Spinal cord (tissue), 10 donors: Measurements from ENCODE around the gene PRDX5. TPM values are rescaled to one million over a fixed set of nuclear protein-coding genes. Genes with fewer than 3 reads are reported as not detected.

ENCODE experiments used
- DNase-seq, 6 donors: peaks; one replicate each; pipeline versions ENCODE4 v3.0.0 to v3.0.0-alpha.2; 2013 to 2015; ENCODE audit warnings: low spot score in 6 of 6, low read depth in 4 of 6
- H3K27ac ChIP-seq: one replicate; pipeline ENCODE4 v1.5.1; 2013; ENCODE audit warnings: low read depth, low read length, control low read depth
- H3K27me3 ChIP-seq: one replicate; pipeline ENCODE4 v1.6.1; 2013; ENCODE audit warnings: low read length; ENCODE audit not compliant: control insufficient read depth, insufficient read depth
- H3K36me3 ChIP-seq: one replicate; pipeline ENCODE4 v1.6.1; 2013; ENCODE audit warnings: low read length; ENCODE audit not compliant: control insufficient read depth, insufficient read depth
- H3K4me1 ChIP-seq: one replicate; pipeline ENCODE4 v1.6.1; 2013; ENCODE audit warnings: low read length; ENCODE audit not compliant: control insufficient read depth, insufficient read depth
- H3K4me3 ChIP-seq: one replicate; pipeline ENCODE4 v1.5.1; 2013; ENCODE audit warnings: low read depth, low read length, control low read depth
- H3K9me3 ChIP-seq: one replicate; pipeline ENCODE4 v1.6.1; 2013; ENCODE audit warnings: low read length; ENCODE audit not compliant: control insufficient read depth, insufficient read depth
- WGBS: methylation state at CpG from one replicate; pipeline ENCODE4 v1.1.5; 2013; ENCODE audit warnings: missing lambda C conversion rate; ENCODE audit not compliant: insufficient coverage; 5-methylcytosine and 5-hydroxymethylcytosine counted together
- polyA plus RNA-seq, 2 donors: library from polyadenylated mRNA; unstranded; fragments of 120-200 nt; gene quantifications; one replicate each; pipeline ENCODE4 v1.2.1, GENCODE V29; 2013; ENCODE audit not compliant: insufficient read length in 2 of 2
- total RNA-seq, 2 donors: library from RNA; depleted of rRNA in 1 of 2; stranded (reverse); fragments of 120-200 nt in 1 of 2; fragments of >200 nt in 1 of 2; gene quantifications; one replicate each; pipeline versions ENCODE4 v1.2.3 to v1.2.4, GENCODE V29; 2013 to 2014
- donor health status: healthy.

PRDX5 gene
- total and polyA plus RNA-seq, 4 donors = 115 to 369 (median 334) TPM

DNA sequence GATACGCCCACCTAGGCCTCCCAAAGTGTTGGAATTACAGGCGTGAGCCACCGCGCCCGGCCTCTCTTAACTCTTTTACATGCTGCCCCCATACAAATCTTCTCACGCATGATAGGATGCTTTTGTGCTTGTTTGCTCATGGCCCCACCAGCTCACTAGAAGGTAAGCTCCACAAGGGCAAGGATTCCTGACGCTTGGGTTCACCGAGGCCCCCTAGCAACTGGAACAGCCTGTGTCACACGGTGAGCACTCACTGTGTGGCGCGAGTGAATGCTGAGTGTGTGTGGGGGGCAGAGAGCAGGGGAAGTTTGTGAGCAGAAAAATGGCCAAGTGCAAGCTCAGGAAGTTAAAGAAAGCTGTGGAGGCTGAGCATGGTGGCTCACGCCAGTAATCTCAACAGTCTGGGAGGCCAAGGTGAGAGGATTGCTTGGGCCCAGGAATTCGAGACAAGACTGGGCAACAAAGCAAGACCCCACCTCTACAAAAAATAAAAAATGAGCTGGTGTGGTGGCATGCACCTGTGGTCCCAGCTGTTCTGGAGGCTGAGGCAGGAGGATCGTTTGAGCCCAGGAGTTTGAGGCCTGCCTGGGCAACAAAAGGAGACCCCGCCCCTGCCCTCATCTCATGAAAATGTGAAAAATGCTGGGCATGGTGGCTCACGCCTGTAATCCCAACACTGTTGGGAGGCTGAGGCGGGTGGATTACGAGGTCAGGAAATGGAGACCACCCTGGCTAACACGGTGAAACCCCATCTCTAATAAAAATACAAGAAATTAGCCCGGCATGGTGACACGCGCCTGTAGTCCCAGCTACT, 35.8 kb upstream of the PRDX5 start:
- H3K27ac ChIP-seq = no peak overlapping the region
- no peaks in the 10 kb centered on the region for H3K9me3 ChIP-seq
- H3K27me3 ChIP-seq = no peaks in the 10 kb centered on the region
- WGBS = 97% methylated on average over 15 of the region's 22 CpGs
- DNase-seq = no peak
- H3K4me1 ChIP-seq = peaks cover 28% of the 10 kb centered on the region
- no peak overlapping the region for H3K4me3 ChIP-seq
- H3K36me3 ChIP-seq = peaks cover 60% of the 10 kb centered on the region

DNA sequence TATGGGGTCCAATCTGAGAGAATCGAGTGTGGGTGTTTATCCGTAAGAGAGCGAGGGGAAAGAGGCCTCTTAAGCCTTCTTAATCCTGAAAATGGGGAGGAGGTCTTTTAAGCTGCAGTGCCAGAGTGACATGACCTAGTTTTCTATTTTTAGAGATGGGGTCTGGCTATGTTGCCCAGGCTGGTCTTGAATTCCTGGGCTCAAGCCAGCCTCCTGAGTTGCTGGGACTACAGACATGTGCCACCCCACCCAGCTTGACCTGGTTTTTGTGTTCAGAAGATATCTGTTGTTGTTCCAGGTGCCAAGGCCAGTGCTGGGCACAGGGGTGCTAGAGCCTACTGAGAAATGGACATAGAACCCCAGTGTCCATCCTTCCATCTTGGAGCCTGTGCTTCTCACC, 34.8 kb upstream of the PRDX5 start:
- Histone ChIP-seq H3K4me3 (no peak overlapping the region), H3K9me3 (no peaks in the 10 kb centered on the region), H3K4me1 (peaks cover 37% of the 10 kb centered on the region), H3K27ac (no peak overlapping the region), H3K36me3 (peaks cover 62% of the 10 kb centered on the region), H3K27me3 (no peaks in the 10 kb centered on the region)
- no peak for DNase-seq
- 96% methylated on average over 3 of the region's 3 CpGs for WGBS

DNA sequence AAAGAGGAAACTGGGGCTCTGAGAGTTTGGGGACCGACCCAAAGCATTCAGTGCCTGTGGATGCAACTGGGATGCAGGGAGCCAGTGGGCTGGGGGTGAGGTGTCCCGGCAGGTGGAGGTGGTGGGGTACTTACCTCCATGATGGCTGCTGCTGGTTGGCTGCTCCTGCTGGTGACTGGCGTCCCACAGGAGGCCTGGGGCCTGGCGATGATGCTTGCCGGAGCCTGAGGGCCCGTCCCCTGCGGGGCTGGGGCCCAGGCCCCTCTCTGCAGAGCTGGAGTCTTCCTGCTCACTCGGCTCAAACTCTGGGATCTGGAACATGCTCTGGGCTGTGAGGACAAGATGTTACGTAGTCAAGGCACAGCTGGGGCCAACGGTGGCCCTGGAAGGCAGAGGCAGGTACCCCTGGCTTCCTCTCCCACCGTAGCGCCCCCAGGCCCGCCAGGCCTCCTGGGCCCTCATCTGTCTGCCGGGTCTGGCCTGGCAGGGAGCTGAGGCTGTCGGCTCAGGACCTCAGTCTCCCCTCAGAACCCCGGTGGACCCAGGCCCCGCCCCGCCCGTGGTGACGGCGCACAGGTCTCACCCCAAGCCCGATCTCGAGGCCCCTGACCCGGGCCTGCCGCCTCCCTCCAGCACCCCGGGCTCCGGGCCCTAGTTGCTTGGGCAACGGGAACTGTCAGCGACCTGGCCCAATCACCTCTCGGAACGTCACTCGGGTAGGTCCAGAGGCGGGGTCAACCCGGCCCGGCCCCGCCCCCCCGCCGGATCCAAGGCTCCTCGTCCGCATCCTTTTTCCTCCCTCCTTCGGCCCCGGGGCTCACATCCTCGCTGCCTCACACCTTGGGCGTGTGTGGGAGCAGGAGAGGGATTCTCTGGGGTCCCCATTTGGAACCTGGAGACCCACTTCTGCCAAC, 33.6 kb upstream of the PRDX5 start, which contains the start of gene BAD:
BAD (minus strand) TSS at position 618 of the 914 bp plus-strand sequence; CDS start at position 321, 297 bp downstream.
- Histone ChIP-seq H3K4me3 (peak within 1 kb of the TSS; percentile 74), H3K27ac (peak within 1 kb of the TSS; percentile 99), H3K27me3 (no peaks in the 10 kb centered on the region), H3K36me3 (peaks cover 64% of the 10 kb centered on the region), H3K4me1 (peaks cover 42% of the 10 kb centered on the region), H3K9me3 (no peaks in the 10 kb centered on the region)
- WGBS = 5% methylated on average over 33 of the region's 44 CpGs
- DNase-seq = peak; percentile 82 to 98 (median 90)

DNA sequence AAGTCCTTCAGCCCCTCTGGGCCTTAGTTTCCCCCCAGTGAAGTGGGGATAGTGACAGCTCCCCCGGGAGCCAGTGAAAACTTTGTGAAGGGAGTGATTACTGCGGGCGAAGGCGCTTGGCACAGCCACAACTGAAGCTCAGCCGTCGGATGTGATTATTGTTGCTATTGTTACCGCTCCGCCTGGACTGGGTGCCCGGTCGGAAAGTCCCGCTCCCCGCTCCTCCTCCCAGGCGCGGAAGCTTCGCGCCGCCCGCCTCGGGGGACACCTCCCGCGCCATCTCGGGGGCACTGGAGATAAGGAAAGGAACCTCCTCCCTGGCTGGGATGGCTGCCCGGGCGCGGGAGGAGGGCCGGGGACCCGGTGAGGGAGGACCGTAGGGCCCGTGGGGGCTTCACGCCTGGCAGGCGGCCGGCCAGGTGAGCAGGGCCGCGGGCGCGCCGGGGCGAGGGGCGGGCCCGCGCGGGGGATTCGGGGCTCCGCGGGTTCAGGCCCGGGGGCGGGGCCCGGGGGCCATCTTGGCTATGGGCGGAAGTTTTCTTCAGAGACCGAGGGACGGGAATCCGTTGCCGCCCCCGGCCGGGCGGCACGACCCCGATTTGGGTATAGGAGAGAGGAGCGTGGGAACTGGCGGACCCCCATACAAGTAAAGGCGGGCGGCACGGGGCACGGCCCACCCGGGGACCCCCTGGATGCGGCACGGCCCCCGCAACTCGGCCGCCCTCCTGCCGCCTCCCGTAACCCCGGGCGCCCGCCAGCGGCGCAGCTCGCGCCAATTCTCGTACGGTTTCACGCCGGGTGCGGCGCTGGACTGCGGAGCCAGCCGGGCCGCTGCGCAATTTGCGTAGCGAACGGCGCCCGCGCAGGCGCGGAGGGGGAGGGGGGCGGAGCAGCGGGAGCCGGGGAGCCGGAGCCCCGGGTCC, 32.7 kb upstream of the PRDX5 start, which contains the start of gene GPR137:
GPR137 (plus strand) TSS at position 887 of the 923 bp plus-strand sequence. CDS start 677 bp downstream, outside the sequence.
- Histone ChIP-seq H3K4me3 (peak within 1 kb of the TSS; percentile 74), H3K4me1 (peaks cover 42% of the 10 kb centered on the region), H3K36me3 (peaks cover 60% of the 10 kb centered on the region), H3K9me3 (no peaks in the 10 kb centered on the region), H3K27me3 (peaks cover 2% of the 10 kb centered on the region), H3K27ac (peak within 1 kb of the TSS; percentile 99)
- WGBS = 0% methylated on average over 102 of the region's 102 CpGs
- DNase-seq = peak; percentile 75 to 96 (median 79)

DNA sequence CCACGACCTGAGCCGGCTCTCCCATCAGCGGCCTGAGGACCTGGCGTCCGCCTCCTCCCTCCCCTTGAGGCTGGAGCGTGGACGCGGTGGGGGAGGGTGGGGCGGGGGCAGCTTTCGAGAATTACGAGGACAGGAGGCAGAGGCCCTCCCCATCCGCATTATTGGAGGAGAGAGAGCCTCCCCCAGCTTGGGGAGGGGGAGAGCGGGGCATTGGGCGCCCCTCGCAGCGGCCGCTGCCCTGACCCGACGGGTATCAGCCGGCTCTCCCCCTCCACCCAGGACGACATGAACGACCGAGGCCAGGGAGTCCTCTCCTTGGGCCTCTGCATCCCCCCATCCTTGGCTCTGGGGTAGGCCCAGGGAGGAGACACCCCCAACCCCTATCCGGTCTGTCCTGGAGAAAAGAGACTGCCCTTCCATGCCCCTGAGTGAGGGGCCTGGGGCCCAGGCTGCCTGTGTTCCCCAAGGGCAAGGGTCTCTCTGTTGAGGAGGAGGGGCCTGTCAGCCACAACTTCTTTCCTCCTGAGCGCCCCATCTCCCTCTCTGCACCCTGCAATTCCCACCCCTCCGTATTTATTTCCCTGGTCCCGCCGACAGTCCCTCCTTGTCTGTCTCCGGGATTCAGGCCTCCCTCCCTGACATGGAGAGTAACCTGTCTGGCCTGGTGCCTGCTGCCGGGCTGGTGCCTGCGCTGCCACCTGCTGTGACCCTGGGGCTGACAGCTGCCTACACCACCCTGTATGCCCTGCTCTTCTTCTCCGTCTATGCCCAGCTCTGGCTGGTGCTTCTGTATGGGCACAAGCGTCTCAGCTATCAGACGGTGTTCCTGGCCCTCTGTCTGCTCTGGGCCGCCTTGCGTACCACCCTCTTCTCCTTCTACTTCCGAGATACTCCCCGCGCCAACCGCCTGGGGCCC, 31.8 kb upstream of the PRDX5 start:
- Histone ChIP-seq H3K27ac (peak overlapping the region; percentile 69), H3K36me3 (peaks cover 57% of the 10 kb centered on the region), H3K27me3 (peaks cover 11% of the 10 kb centered on the region), H3K4me3 (peak overlapping the region; percentile 74), H3K4me1 (peaks cover 48% of the 10 kb centered on the region), H3K9me3 (no peaks in the 10 kb centered on the region)
- WGBS = 30% methylated on average over 29 of the region's 40 CpGs
- DNase-seq = no peak

DNA sequence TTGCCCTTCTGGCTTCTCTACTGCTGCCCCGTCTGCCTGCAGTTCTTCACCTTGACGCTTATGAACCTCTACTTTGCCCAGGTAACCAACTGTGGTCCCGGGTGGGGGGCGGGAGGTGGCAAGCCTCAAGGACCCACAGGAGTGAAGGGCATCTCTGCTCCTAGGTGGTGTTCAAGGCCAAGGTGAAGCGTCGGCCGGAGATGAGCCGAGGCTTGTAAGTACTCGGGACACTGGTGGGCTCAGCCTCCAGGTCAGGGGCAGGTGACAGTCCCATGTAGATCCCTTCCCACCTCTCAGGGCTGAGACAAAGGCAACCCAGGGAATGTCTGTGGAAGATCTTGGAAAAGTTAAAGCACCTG, 31.1 kb upstream of the PRDX5 start:
- H3K27ac ChIP-seq = no peak overlapping the region
- 88% methylated on average over 9 of the region's 9 CpGs for WGBS
- peaks cover 51% of the 10 kb centered on the region for H3K36me3 ChIP-seq
- H3K27me3 ChIP-seq = peaks cover 14% of the 10 kb centered on the region
- H3K4me3 ChIP-seq = no peak overlapping the region
- H3K4me1 ChIP-seq = peaks cover 50% of the 10 kb centered on the region
- no peak for DNase-seq
- H3K9me3 ChIP-seq = no peaks in the 10 kb centered on the region

DNA sequence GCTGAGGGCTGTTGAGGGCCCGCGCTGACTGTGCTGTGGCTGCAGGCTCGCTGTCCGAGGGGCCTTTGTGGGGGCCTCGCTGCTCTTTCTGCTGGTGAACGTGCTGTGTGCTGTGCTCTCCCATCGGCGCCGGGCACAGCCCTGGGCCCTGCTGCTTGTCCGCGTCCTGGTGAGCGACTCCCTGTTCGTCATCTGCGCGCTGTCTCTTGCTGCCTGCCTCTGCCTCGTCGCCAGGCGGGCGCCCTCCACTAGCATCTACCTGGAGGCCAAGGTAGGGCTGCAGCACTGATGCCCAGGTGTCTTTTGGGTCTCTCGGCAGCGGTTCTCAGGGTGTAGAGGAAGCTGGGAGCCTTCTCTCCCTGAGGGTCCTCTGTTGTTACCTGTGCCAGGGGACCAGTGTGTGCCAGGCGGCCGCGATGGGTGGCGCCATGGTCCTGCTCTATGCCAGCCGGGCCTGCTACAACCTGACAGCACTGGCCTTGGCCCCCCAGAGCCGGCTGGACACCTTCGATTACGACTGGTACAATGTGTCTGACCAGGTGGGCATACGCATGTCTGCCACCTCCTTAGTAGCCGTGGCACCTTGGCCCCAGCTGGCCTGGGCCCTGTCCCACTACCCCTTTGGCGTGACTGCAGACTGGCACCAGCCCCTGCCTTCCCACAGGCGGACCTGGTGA, 30.1 kb upstream of the PRDX5 start:
- WGBS = 96% methylated on average over 33 of the region's 33 CpGs
- Histone ChIP-seq H3K36me3 (peaks cover 41% of the 10 kb centered on the region), H3K27me3 (peaks cover 19% of the 10 kb centered on the region), H3K27ac (no peak overlapping the region), H3K9me3 (no peaks in the 10 kb centered on the region), H3K4me1 (peaks cover 56% of the 10 kb centered on the region), H3K4me3 (no peak overlapping the region)
- no peak for DNase-seq

DNA sequence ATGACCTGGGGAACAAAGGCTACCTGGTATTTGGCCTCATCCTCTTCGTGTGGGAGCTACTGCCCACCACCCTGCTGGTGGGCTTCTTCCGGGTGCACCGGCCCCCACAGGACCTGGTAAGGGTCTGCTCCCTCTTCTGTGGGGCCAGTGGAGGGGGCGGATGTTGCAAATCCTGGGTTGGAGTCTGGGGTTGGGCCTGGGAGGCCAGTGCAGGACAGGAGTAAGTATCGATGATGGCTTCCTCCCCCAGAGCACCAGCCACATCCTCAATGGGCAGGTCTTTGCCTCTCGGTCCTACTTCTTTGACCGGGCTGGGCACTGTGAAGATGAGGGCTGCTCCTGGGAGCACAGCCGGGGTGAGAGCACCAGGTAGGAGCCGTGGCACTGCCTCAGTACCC, 29.6 kb upstream of the PRDX5 start:
- Histone ChIP-seq H3K4me1 (peaks cover 57% of the 10 kb centered on the region), H3K27me3 (peaks cover 25% of the 10 kb centered on the region), H3K9me3 (no peaks in the 10 kb centered on the region), H3K36me3 (peaks cover 37% of the 10 kb centered on the region), H3K27ac (no peak overlapping the region), H3K4me3 (no peak overlapping the region)
- DNase-seq = no peak
- 82% methylated on average over 9 of the region's 9 CpGs for WGBS
